HepG2 (cell line): ENCODE results near the gene ZNF316. TPM values are rescaled to one million over a fixed set of nuclear protein-coding genes. Genes with fewer than 3 reads are reported as not detected.

ENCODE experiments used
- ADNP ChIP-seq: sonication (generic); formaldehyde crosslinking; IDR thresholded peaks from 2 replicates; pipeline ENCODE4 v1.4.0; 2020; ENCODE audit warnings: missing genetic modification reagents
- AKAP8 ChIP-seq: sonication (generic); formaldehyde crosslinking; IDR thresholded peaks from 2 replicates; pipeline ENCODE4 v1.5.1; 2020; ENCODE audit warnings: mild to moderate bottlenecking, missing genetic modification reagents
- ELF3 ChIP-seq: IDR thresholded peaks from 2 replicates; pipeline ENCODE4 v1.6.1; 2016; ENCODE audit warnings: missing genetic modification reagents, missing compliant biosample characterization
- HNRNPK ChIP-seq: fragments of 200-400 bp; formaldehyde crosslinking; IDR thresholded peaks from 2 replicates; pipeline ENCODE4 v1.6.1; 2018; ENCODE audit warnings: low read length, low read depth, moderate library complexity, mild to moderate bottlenecking; ENCODE audit not compliant: poor library complexity, severe bottlenecking
- MTF2 ChIP-seq: sonication (generic); formaldehyde crosslinking; IDR thresholded peaks from 2 replicates; pipeline ENCODE4 v1.5.0; 2020; ENCODE audit warnings: missing genetic modification reagents, borderline replicate concordance
- NR2C2 ChIP-seq: sonication (generic); formaldehyde crosslinking; IDR thresholded peaks from 2 replicates; pipeline ENCODE4 v1.4.0; 2020; ENCODE audit warnings: missing genetic modification reagents, mild to moderate bottlenecking, moderate library complexity, borderline replicate concordance
- POGK ChIP-seq: sonication (generic); formaldehyde crosslinking; conservative IDR thresholded peaks from 2 replicates; pipeline ENCODE4 v1.8.0; 2022; ENCODE audit warnings: mild to moderate bottlenecking, moderate library complexity, missing genetic modification reagents
- REPIN1 ChIP-seq: sonication (generic); formaldehyde crosslinking; IDR thresholded peaks from 2 replicates; pipeline ENCODE4 v1.8.0; 2022; ENCODE audit warnings: missing genetic modification reagents, low read depth, mild to moderate bottlenecking, borderline replicate concordance
- THAP8 ChIP-seq: sonication (generic); formaldehyde crosslinking; IDR thresholded peaks from 2 replicates; pipeline ENCODE4 v1.5.1; 2020; ENCODE audit warnings: missing genetic modification reagents, mild to moderate bottlenecking, borderline replicate concordance
- ZGPAT ChIP-seq: IDR thresholded peaks from 2 replicates; pipeline ENCODE4 v1.6.1; 2016; ENCODE audit warnings: mild to moderate bottlenecking
- ZNF564 ChIP-seq: sonication (generic); formaldehyde crosslinking; IDR thresholded peaks from 2 replicates; pipeline ENCODE4 v1.8.1; 2023; ENCODE audit warnings: mild to moderate bottlenecking, missing genetic modification reagents
- ZNF574 ChIP-seq: sonication (generic); formaldehyde crosslinking; IDR thresholded peaks from 2 replicates; pipeline ENCODE4 v1.4.0; 2020; ENCODE audit warnings: missing genetic modification reagents
- ZNF710 ChIP-seq: sonication (generic); formaldehyde crosslinking; IDR thresholded peaks from 2 replicates; pipeline ENCODE4 v1.5.0; 2020; ENCODE audit warnings: mild to moderate bottlenecking, missing genetic modification reagents, borderline replicate concordance
- ZNF766 ChIP-seq: sonication (generic); formaldehyde crosslinking; IDR thresholded peaks from 2 replicates; pipeline ENCODE4 v1.5.0; 2020; ENCODE audit warnings: missing genetic modification reagents, borderline replicate concordance
- ZNF776 ChIP-seq: sonication (generic); formaldehyde crosslinking; IDR thresholded peaks from 2 replicates; pipeline ENCODE4 v1.4.0; 2020; ENCODE audit warnings: mild to moderate bottlenecking, missing genetic modification reagents
- ZNF800 ChIP-seq: sonication (generic); formaldehyde crosslinking; IDR thresholded peaks from 2 replicates; pipeline ENCODE4 v1.4.0; 2020; ENCODE audit warnings: missing genetic modification reagents
- polyA plus RNA-seq, 8 experiments: library from polyadenylated mRNA; depleted of rRNA in 3 of 8; stranded (reverse) in 7 of 8; unstranded in 1 of 8; fragments of >200 nt; fragmentation: Illumina TruSeq in 4 of 8; extraction: Trizol in 4 of 8; gene quantifications; 2 replicates each; pipeline versions ENCODE4 v1.2.1 to v1.2.3, GENCODE V29; 2011 to 2016; ENCODE audit warnings: low read depth in 4 of 8, missing spikeins in 1 of 8, mixed read lengths in 1 of 8; ENCODE audit not compliant: insufficient read depth in 1 of 8
- total RNA-seq, 5 experiments: library from RNA; depleted of rRNA; stranded (reverse); fragments of >200 nt; fragmentation: Illumina TruSeq; extraction: Trizol; gene quantifications; 2 replicates each; pipeline ENCODE4 v1.2.3, GENCODE V29; 2016; ENCODE audit warnings: low read depth in 1 of 5

ZNF316 gene
- total and polyA plus RNA-seq, 2 of the 13 experiments (the other 11 are each of a cell fraction or from before 2014, with no cell fraction given): 4.3 to 9.9 TPM

GRCh38 chr7:6636741-6637543 lies at the start of gene ZNF316 (continued):
- TF ChIP-seq NR2C2 (0 out of 2 replicates have a peak, but pooled peaks have one; percentile 37), ZNF574 (CRISPR knock-in tag) (peak; percentile 35), AKAP8 (0 out of 2 replicates have a peak, but pooled peaks have one; percentile 38), ADNP (CRISPR knock-in tag) (no peak), HNRNPK (peak; percentile 47), ELF3 (CRISPR knock-in tag) (0 out of 2 replicates have a peak, but pooled peaks have one; percentile 14), ZNF800 (CRISPR knock-in tag) (no peak), ZNF776 (CRISPR knock-in tag) (peak; percentile 46; the same call in 1 of the 2 replicates), ZNF710 (CRISPR knock-in tag) (no peak), REPIN1 (CRISPR knock-in tag) (no peak), THAP8 (CRISPR knock-in tag) (no peak), ZNF766 (no peak), MTF2 (CRISPR knock-in tag) (0 out of 2 replicates have a peak, but pooled peaks have one; percentile 44), POGK (CRISPR knock-in tag) (peak; percentile 55; the same call in 1 of the 2 replicates), ZGPAT (CRISPR knock-in tag) (no peak), ZNF564 (CRISPR knock-in tag) (no peak)
